ENCODE data around the gene PPFIA2.

GRCh38 chr12:81450920-81451739, 308.0 kb downstream of the PPFIA2 start:
- TF ChIP-seq CTCF (IDR thresholded peaks at IDR 0.05) (peak in 3 of 4 experiments; percentile 15 to 49 (median 37)), POLR2A (IDR thresholded peaks at IDR 0.05) (no peak), POLR2AphosphoS5 (IDR thresholded peaks at IDR 0.05) (no peak)
